K562 (cell line): Measurements from ENCODE around the gene LMNTD2. TPM values are rescaled to one million over a fixed set of nuclear protein-coding genes. Genes with fewer than 3 reads are reported as not detected.
A peak's percentile ranks its signal among the peaks of the same experiment; 100 is the strongest.

Source experiments
- ARNT ChIP-seq, 2 experiments: fragments of 450-650 bp; IDR thresholded peaks; 2 replicates each; pipeline ENCODE4 v1.6.1; 2016; ENCODE audit warnings: mild to moderate bottlenecking in 1 of 2
- BCL6 ChIP-seq: fragments of 250-450 bp; sonication (Bioruptor Pico); IDR thresholded peaks from 2 replicates; pipeline ENCODE4 v1.4.0; 2020
- CBX1 ChIP-seq: sonication (generic); IDR thresholded peaks from 2 replicates; pipeline ENCODE4 v1.6.1; 2016; ENCODE audit warnings: antibody characterized with exemption, low read depth, mild to moderate bottlenecking
- SAP30 ChIP-seq: fragments of 200-600 bp; sonication (generic); IDR thresholded peaks from 2 replicates; pipeline ENCODE4 v1.6.1; 2012; ENCODE audit warnings: borderline replicate concordance, low read depth, mild to moderate bottlenecking, moderate library complexity, low read length, control low read depth, inconsistent platforms; ENCODE audit not compliant: insufficient read depth, poor library complexity, severe bottlenecking
- SMAD3 ChIP-seq: fragments of 450-650 bp; formaldehyde crosslinking; conservative IDR thresholded peaks from 2 replicates; pipeline ENCODE4 v1.4.0; 2020; ENCODE audit warnings: mild to moderate bottlenecking
- SMARCA5 ChIP-seq: fragments of 450-650 bp; IDR thresholded peaks from 2 replicates; pipeline ENCODE4 v1.6.1; 2016
- SNAPC5 ChIP-seq: fragments of 250-450 bp; sonication (Bioruptor Pico); IDR thresholded peaks from 2 replicates; pipeline ENCODE4 v1.8.0; 2021; ENCODE audit warnings: moderate library complexity, mild to moderate bottlenecking, inconsistent platforms
- SUPT5H ChIP-seq: fragments of 450-650 bp; IDR thresholded peaks from 2 replicates; pipeline ENCODE4 v1.6.1; 2016
- ZBTB26 ChIP-seq: fragments of 450-650 bp; formaldehyde crosslinking; IDR thresholded peaks from 2 replicates; pipeline ENCODE4 v1.4.0; 2022; ENCODE audit warnings: missing genetic modification characterization
- ZNF184 ChIP-seq: sonication (generic); formaldehyde crosslinking; IDR thresholded peaks from 2 replicates; pipeline ENCODE4 v1.5.0; 2020; ENCODE audit warnings: missing genetic modification reagents
- ZNF212 ChIP-seq: fragments of 450-650 bp; formaldehyde crosslinking; IDR thresholded peaks from 2 replicates; pipeline ENCODE4 v1.4.0; 2020; ENCODE audit warnings: mild to moderate bottlenecking
- ZNF3 ChIP-seq: fragments of 250-450 bp; sonication (Bioruptor Pico); IDR thresholded peaks from 2 replicates; pipeline ENCODE4 v1.5.0; 2021; ENCODE audit warnings: mild to moderate bottlenecking, moderate library complexity
- ZNF316 ChIP-seq: fragments of 450-650 bp; IDR thresholded peaks from 2 replicates; pipeline ENCODE4 v1.6.1; 2016
- ZNF764 ChIP-seq: fragments of 250-450 bp; sonication (Bioruptor Pico); IDR thresholded peaks from 2 replicates; pipeline ENCODE4 v1.4.0; 2020; ENCODE audit warnings: low read depth, mild to moderate bottlenecking, moderate library complexity
- polyA plus RNA-seq, 8 experiments: library from polyadenylated mRNA; depleted of rRNA in 4 of 8; stranded (reverse) in 5 of 8; unstranded in 3 of 8; fragments of >200 nt; fragmentation: Nextera tagmentation in 2 of 8; fragmentation: Illumina TruSeq in 1 of 8; extraction: Ambion mirVana in 2 of 8; extraction: Trizol in 1 of 8; gene quantifications; 2 replicates each; pipeline versions ENCODE4 v1.2.1 to v1.2.3, GENCODE V29; 2011 to 2014; ENCODE audit warnings: inconsistent platforms in 1 of 8, missing spikeins in 1 of 8
- total RNA-seq, 7 experiments: library from RNA; depleted of rRNA in 6 of 7; stranded (reverse); fragments of >200 nt in 6 of 7; fragmentation: Illumina TruSeq in 2 of 7; extraction: Trizol in 2 of 7; gene quantifications; 2 replicates each; pipeline versions ENCODE4 v1.2.1 to v1.2.3, GENCODE V29; 2011 to 2021; ENCODE audit warnings: low replicate concordance in 1 of 7
- TF ChIP-seq, protein P1 (sequence below): fragments of 450-650 bp; IDR thresholded peaks from 2 replicates; pipeline ENCODE4 v1.6.1; 2016; ENCODE audit warnings: borderline replicate concordance
- TF ChIP-seq, protein P2 (sequence below): sonication (generic); formaldehyde crosslinking; IDR thresholded peaks from 2 replicates; pipeline ENCODE4 v1.8.1; 2022; ENCODE audit warnings: missing genetic modification reagents

Gene LMNTD2
- total and polyA plus RNA-seq, 9 of the 15 experiments (the other 6 are each of a cell fraction or from before 2014, with no cell fraction given): 0.48 to 4.2 (median 1.5) TPM; not detected in 3

- TF ChIP-seq SAP30: no peak
- TF ChIP-seq, protein P1, sequence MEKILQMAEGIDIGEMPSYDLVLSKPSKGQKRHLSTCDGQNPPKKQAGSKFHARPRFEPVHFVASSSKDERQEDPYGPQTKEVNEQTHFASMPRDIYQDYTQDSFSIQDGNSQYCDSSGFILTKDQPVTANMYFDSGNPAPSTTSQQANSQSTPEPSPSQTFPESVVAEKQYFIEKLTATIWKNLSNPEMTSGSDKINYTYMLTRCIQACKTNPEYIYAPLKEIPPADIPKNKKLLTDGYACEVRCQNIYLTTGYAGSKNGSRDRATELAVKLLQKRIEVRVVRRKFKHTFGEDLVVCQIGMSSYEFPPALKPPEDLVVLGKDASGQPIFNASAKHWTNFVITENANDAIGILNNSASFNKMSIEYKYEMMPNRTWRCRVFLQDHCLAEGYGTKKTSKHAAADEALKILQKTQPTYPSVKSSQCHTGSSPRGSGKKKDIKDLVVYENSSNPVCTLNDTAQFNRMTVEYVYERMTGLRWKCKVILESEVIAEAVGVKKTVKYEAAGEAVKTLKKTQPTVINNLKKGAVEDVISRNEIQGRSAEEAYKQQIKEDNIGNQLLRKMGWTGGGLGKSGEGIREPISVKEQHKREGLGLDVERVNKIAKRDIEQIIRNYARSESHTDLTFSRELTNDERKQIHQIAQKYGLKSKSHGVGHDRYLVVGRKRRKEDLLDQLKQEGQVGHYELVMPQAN: no peak
- TF ChIP-seq ZNF316: no peak
- TF ChIP-seq ZNF212 (CRISPR knock-in tag): peak; percentile 76; the same call in 1 of the 2 replicates
- peak; percentile 81 for TF ChIP-seq SUPT5H
- no peak for TF ChIP-seq SNAPC5 (CRISPR knock-in tag)
- TF ChIP-seq ARNT (IDR thresholded peaks at IDR 0.05): no peak
- 0 out of 2 replicates have a peak, but pooled peaks have one; percentile 20 for TF ChIP-seq ZBTB26
- TF ChIP-seq SMAD3 (CRISPR knock-in tag): no peak
- no peak; the same call in 1 of the 2 replicates for TF ChIP-seq CBX1
- no peak for TF ChIP-seq BCL6 (CRISPR knock-in tag)
- TF ChIP-seq, protein P2, sequence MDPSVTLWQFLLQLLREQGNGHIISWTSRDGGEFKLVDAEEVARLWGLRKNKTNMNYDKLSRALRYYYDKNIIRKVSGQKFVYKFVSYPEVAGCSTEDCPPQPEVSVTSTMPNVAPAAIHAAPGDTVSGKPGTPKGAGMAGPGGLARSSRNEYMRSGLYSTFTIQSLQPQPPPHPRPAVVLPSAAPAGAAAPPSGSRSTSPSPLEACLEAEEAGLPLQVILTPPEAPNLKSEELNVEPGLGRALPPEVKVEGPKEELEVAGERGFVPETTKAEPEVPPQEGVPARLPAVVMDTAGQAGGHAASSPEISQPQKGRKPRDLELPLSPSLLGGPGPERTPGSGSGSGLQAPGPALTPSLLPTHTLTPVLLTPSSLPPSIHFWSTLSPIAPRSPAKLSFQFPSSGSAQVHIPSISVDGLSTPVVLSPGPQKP: no peak
- no peak for TF ChIP-seq ZNF184 (CRISPR knock-in tag)
- no peak for TF ChIP-seq ZNF764 (CRISPR knock-in tag)
- no peak for TF ChIP-seq ZNF3 (CRISPR knock-in tag)
- peak; percentile 12; the same call in 1 of the 2 replicates for TF ChIP-seq SMARCA5
Observed at GRCh38 chr11:506995-507726, 53.4 kb downstream of the LMNTD2 start, which contains the start of gene RNH1 (continued).
